GM18517 (cell line): ENCODE measurements around the gene DNLZ.
A peak's percentile ranks its signal among the peaks of the same experiment; 100 is the strongest.

Source experiments
- ATAC-seq: cut with Tn5 transposase; IDR thresholded peaks from one replicate; pipeline ENCODE4 v1.9.1; 2021; ENCODE audit warnings: mild to moderate bottlenecking, moderate library complexity; ENCODE audit not compliant: unreplicated experiment

The DNLZ gene

DNA sequence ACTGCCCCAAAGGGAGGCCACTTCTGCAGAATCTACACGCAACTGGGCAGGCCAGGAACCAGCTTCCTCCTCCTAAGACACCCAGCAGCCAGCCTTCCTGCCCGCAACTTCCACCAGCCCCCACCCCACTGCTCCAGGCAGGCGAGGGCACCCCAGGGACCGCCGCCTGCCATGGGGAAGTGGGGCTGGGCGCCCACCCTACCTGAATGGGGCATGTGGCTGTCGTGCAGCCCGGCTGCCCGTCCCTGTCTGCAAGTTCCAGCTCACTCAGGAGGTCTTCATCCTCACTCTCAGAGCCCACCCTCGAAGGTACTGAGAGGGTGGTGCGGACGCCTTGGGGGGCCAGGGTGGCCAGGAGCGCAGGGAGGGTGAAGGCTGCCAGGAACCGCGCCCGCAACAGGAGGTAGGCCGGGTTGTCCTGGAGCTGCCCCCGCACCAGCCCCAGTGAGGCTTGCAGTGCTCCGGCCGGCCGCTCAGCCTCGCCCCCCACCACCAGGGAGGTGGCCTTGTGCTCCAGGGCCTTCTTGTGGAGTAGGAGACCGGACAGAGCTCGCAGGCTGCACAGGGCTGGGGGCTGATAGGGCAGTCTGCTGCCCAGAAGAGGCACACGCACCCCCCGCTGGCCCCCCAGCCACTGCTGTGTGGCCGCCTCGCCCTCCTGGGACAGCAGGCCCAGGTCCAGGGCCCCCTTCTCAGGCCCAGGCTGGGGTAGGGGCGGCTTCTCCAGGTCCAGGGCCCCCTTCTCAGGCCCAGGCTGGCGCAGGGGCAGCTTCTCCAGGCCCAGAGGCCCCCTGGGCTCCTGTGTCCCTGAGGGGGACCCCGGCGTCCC is 14.0 kb upstream of the DNLZ start:
- no peak for ATAC-seq

- no peak for ATAC-seq
Observed at GRCh38 chr9:136376457-136376856, 12.9 kb upstream of the DNLZ start.

GRCh38 chr9:136375096-136375495 is 11.6 kb upstream of the DNLZ start:
- ATAC-seq = no peak

GRCh38 chr9:136374183-136374575 is 10.6 kb upstream of the DNLZ start:
- ATAC-seq = no peak

DNA sequence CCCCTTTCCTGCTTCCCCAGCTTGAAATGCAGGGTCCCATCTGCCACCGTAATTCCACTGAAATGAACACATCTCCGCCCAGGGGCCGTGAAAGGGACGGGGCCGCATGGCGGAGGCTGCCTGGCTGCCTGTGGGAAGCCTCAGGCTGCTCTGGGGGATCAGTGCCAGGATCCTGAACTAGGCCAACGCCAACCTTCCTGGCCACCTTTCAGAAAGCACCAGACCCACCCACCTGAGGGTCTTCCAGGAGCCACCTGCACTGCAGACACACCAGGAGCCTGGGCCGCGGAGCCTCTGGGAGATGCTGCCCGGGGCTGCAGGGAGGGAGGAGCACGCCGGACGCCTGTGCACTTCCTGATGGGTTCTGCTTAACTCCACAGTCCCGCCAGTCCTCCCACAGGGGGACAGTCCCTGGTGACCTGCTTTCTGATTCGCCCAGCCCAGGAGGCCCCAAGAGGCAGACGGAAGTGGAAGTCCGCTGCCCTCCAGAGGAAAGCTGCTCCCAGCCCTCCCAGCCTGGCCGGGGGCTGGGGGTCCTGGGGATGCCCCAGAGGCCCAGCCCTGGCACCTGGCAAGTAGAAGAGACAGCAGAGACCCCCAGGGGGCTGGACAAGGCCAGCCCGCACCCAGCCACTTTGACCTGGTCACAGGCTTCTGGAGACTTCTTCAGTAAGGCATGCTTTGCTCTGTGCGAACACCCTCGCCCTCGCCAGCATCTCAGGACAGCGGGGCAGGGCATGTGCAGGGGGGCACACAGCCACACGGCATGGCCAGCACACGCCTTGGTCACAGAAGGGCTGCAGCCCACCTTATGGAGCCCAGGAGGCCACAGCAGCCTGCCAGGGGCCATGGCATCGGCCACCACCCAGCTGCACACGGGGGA is 10.0 kb upstream of the DNLZ start, which contains the start of gene CARD9:
Gene CARD9 (minus strand): TSS at position 370 of the 883 bp plus-strand sequence. CDS start 1,591 bp downstream, outside the sequence.
- no peak for ATAC-seq

GRCh38 chr9:136372561-136373299 is 9.2 kb upstream of the DNLZ start:
- ATAC-seq = no peak

GRCh38 chr9:136372006-136372405 is 8.5 kb upstream of the DNLZ start:
- ATAC-seq = no peak

DNA sequence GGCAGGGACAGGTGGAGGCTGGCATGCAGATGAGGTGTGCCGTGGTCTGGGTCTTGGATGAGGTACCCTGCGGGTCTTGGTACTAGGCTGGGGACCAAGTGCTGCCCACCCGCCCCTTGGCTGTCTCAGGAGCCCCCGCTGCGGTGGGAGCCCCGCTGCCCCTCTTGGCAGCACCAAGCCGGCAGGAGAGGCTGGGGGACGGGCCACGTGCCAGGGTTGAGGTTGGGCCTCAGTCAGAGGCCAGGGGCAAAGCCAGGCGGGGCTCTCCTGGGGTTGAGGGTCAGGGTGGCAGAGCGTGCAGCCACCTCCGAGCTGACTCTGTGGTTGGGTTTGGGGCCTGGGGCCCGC is 8.0 kb upstream of the DNLZ start:
- no peak for ATAC-seq

DNA sequence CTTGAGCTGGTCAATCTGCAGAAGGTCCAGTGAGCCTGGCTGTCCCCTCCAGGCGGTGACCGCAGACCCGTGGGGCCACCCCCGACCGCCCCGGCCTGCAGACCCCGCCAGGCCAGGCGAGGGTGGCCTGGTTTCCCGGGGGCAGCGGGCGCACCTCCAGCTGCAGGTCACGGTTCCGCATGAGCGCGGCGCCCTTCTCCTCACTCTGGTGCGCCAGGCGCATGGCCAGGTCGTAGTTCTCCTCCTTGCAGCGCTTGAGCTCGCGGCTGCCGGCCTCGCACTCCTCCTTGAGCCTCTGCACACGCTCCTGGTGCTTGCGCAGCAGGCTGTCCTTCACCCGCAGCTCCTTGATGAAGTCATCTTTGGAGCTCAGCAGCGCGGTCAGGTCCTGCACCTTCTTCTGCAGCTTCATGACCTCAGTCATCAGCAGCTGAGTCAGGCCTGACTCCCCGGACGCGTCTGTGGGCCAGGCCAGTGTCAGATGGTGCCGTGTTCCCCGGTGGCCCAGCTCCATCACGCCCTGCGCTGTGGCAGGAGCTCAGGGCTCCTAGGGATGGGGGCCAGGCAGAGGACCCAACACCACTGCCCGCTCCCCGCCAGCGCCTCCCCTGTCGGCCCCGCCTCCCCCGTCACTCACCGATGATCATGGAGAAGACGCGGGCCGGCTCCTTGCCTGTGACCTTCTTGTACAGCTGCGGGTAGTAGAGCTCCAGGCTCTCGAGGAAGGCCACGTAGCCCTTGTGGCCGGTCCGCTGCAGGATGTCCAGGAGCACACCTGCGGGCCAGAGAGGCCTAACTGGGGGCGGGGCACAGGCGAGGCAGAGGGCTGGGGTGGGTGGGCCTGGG is 7.4 kb upstream of the DNLZ start:
- no peak for ATAC-seq

DNA sequence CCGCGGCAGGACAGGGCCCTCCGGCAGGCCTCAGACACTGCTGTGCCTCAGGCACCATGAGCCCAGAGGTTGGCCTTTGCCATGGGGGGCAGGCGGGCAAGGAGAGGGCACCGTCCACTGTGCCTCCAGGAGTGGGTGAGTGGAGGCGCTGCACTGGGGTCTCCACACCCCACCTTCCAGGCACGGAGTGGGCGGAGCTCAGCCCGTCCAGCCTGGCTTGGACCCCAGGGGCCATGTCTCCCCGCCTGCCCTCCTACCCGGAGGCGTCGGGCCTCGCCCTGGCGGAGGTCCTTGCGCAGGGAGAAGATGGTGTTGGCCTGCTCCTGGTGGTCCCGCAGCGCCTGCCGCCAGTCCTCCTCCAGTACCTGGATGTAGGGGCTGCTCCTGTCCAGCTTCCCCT is 6.5 kb upstream of the DNLZ start:
- ATAC-seq = no peak

- no peak for ATAC-seq
Observed at GRCh38 chr9:136368190-136368589, 4.6 kb upstream of the DNLZ start.

DNA sequence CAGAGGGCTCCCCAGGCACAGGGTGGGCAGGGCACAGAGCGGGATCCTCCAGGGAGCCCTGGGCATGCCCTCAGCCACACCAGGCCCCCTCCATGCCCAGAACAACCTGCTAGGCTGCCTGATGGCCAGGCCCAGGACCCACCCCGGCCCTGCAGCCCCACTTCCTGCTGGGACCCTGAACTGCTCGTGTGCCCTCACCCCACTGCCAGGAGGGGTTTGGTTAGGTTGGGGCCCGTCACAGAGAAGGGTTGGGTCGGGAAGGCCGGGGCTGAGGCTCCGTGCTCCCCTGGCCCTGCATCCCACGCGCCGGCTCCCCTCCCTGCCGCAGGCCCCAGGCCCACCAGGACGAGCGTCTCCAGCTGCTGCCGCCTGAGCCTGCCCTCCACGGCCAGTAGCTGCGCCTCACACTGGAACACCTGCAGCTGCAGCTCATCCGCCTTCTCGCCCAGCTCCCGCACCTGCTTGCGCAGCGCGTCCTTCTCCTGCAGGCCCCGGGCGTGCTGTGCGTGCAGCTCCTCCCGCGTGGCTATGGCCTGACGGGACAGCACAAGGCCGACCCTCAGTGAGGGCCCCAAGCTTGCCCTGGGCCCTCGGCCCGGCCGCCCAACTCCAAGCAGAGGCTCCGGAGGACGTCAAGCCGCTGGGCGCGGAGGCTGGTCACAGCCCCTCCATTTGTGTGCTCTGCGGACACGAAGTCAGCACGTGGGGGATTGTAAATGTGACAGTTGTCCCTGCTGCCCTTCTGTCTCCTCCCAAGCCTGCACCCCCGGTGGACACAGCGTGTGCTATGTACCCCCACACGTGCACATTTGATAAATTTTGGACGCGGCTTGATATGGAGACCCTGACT is 4.0 kb upstream of the DNLZ start:
- no peak for ATAC-seq

GRCh38 chr9:136366826-136367225 is 3.3 kb upstream of the DNLZ start:
- no peak for ATAC-seq

GRCh38 chr9:136365775-136366222 is 2.3 kb upstream of the DNLZ start:
- ATAC-seq = no peak

GRCh38 chr9:136364942-136365774 is 1.6 kb upstream of the DNLZ start:
- ATAC-seq = no peak

DNA sequence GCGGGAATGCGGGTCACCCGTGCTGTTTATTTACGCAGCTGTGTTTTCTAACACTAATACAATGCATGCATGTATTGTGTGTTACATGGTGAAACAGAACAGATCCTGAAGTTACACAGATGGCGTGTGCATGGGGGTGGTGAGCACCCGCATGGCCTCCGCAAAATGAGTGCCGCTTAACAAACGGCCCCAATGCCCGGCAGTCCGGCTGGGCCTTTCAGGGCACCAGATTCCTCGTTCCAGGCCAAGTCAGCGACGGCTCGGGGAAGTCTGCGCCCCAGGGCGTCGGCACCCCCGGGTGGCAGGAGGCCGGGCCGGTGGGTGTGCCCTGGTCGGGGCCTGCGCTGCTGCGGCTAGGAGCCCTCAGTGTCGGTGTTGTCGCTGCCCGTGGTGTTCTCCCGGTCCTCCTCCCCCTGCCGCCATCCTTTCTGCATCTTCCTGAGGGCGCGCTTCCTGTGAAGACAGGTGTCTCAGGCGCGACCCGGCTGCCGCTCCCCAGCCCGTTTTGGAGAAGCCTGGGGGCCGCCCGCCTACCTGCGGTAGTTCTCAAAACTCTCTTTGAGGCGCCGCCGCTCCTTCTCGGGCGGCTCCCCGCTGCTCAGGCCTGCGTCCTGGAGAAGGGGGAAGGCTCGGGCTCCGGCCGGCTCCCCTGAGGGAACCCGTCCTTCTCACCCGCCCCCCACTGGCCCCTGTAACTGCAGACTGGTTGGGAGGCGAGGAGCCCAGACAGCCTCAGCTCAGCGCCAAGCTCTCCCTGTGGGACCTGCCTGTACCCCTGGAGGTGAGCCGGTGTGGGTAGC is 605 bp upstream of the DNLZ start:
- ATAC-seq = peak; percentile 5

GRCh38 chr9:136362450-136362784 is 1.1 kb downstream of the DNLZ start:
- no peak for ATAC-seq
